22Rv1 (cell line): ENCODE data around the gene NADSYN1.

Source experiments
- CTCF ChIP-seq: fragments of 450-650 bp; IDR thresholded peaks from 2 replicates; pipeline ENCODE4 v1.5.1; 2017; ENCODE audit warnings: mild to moderate bottlenecking
- ZFX ChIP-seq: fragments of 450-650 bp; IDR thresholded peaks from 2 replicates; pipeline ENCODE4 v1.6.1; 2017; ENCODE audit warnings: antibody characterized with exemption, borderline replicate concordance

- TF ChIP-seq CTCF (no peak), ZFX (no peak)
These were observed 45.6 kb upstream of the NADSYN1 start for GRCh38 chr11:71407356-71407755.
